HG03442 (cell line): ENCODE results near the gene FAM180B.
A peak's percentile ranks its signal among the peaks of the same experiment; 100 is the strongest.
"Not testable (repeated sequence)": the region's sequence is repeated elsewhere in the genome, so short reads cannot be mapped to it uniquely, and the experiment has no call there.

ENCODE experiments used
- ATAC-seq: cut with Tn5 transposase; IDR thresholded peaks from one replicate; pipeline ENCODE4 v1.9.1; 2021; ENCODE audit warnings: mild to moderate bottlenecking, moderate library complexity; ENCODE audit not compliant: unreplicated experiment

The FAM180B gene

DNA sequence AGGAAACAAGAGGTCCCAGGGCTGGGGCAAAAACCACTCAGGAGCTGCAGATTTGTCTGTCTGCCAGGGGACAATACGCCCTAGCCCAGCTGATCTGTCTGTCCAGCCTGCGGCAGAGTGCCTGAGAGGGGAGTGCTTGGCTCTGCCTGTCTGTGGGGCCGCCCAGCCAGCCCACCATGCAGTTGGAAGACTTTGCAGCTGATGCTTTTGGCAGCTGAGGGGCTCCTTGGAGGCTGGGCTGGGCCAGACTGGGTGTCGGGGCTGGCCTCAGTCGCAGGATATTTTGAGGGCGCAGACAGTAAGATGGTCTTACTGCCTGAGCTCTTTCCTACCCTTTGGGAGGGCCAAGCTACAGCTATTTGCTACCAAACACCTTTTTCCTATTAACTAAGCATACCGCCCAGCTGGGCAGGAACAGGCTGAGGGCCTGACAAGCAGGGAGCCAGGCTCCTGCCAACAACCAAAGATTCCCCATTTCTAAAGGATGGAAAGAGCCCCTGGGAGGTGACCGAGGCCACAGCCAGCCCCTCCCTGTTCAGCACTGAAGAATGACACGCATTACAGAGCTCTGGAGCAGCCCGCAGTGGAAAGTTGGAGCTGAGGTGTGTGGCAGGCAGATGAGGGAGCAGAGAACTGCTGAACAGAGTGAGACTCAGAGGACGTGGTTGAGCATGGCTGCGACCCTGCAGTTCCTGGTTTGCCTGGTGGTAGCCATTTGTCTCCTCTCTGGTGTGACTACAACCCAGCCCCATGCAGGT, at the start of gene FAM180B:
Gene FAM180B, plus strand, starts transcription at position 581 of the 758 bp plus-strand sequence. Its CDS starts 91 bp downstream, at position 672.
- no peak for ATAC-seq

DNA sequence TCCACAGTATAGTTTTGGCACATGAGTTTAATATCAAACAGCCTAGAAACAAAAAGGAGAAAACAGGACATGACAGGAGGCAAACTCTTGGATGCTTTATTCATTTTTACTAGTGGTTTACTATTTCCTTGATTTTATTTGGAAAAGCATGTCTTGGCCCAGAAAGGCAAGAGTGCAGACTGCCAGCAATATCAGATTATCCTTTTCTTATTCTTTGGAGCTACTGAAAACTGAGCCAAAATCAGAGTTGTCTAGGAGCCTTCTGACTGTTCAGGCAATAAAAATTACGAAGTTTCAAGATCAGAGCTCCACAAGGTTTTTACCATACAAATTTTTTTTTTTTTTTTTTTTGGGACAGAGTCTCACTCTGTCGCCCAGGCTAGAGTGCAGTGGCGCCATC, 49.6 kb upstream of the FAM180B start:
- no peak for ATAC-seq

- ATAC-seq, result no peak
Measured at GRCh38 chr11:47538741-47539565, 47.5 kb upstream of the FAM180B start.

DNA sequence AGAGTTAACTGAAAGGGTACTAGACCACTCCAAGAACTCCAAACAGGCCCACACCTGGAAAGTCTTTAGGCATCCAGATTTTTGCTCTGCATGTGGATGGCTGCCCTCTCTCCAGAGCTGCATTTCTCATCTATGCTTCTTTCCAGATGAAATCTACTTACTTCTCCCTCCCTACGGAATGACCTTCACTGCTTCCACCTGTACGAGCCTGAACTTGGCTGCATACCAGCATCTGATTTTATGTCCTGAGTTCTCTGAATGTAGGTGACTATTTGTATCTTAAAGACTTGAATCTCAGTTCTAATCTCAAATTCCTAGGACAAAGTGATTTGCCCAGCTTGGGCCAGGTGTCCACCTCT, 46.8 kb upstream of the FAM180B start:
- no peak for ATAC-seq

DNA sequence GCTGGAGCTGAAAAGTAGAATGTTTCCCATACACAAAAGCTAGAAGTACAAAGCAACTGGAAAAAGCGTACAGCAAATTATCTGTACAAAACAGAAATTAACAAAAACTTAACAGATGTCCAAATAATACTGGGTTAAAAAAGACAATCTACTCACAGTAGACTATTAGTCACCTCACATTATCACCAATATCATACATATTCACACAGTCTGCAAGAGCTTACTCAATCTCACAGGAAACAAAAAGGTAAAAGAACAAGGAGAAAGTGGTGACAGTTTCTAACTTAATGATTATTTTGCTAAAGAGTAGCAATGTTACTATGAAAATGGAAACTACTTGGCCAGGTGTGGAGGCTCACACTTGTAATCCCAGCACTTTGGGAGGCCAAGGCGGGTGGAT, 45.4 kb upstream of the FAM180B start:
- ATAC-seq, result no peak

GRCh38 chr11:47545298-47545697, 41.2 kb upstream of the FAM180B start:
- no peak for ATAC-seq

GRCh38 chr11:47546274-47546673, 40.2 kb upstream of the FAM180B start:
- not testable (repeated sequence) for ATAC-seq

DNA sequence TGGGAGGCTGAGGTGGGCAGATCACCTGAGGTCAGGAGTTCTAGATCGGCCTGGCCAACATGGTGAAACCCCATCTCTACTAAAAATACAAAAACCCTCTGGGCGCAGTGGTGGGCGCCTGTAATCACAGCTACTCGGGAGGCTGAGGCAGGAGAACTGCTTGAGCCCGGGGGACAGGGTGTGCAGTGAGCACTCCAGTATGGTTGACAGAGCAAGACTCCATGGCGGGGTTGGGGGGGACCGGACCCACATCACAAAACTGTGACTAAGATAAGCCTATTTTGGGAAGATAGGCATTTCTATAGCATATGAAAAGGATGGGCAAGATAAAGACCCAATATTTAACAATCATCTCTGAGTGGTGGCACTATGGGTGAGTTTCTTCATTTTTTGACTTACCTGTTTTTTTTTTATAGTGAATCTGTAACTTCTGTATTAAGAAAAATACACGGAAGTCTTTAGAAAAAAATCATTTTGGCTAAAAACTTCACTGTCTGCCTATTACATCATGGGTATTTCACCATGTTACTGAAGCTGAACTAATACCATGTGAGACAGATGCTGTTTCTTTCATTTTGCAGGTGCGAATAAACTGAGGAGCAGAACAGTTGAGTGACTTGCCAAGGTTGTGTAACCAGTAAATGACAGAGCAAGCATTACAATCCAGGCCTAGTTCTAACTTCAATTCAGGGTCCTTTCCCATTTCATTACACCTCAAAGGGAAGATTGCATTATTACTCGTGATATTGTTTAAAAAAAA, 36.0 kb upstream of the FAM180B start:
- no peak for ATAC-seq

DNA sequence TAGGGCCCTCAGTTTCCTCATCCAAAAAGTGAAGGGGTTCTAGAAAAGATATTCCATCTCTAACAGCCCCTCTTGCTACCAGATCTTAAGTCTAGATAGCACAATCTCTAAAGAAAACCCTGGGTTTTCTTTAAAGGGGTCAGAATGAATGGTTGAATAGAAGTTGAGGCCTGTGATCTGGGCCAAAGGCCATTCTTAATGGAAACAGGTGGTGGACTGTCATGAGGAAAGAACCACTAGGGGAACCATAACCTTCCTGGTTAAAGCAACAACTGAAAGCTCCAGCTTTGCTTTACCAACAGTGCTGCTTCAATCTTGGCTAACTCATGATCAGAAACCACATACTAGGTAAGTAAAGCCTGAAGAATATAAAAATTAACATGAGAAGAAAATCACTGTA, 35.4 kb upstream of the FAM180B start:
- ATAC-seq, result no peak

- peak; percentile 6 for ATAC-seq
Measured at GRCh38 chr11:47552056-47552565, 34.4 kb upstream of the FAM180B start.

GRCh38 chr11:47552566-47553405, 33.7 kb upstream of the FAM180B start, which contains the start of gene CELF1:
CELF1 (minus strand) TSS chr11:47553132; CDS start chr11:47499523, 53,609 bp downstream.
- ATAC-seq, result peak; percentile 91

- peak; percentile 27 for ATAC-seq
Measured at GRCh38 chr11:47553406-47553743, 33.1 kb upstream of the FAM180B start.

DNA sequence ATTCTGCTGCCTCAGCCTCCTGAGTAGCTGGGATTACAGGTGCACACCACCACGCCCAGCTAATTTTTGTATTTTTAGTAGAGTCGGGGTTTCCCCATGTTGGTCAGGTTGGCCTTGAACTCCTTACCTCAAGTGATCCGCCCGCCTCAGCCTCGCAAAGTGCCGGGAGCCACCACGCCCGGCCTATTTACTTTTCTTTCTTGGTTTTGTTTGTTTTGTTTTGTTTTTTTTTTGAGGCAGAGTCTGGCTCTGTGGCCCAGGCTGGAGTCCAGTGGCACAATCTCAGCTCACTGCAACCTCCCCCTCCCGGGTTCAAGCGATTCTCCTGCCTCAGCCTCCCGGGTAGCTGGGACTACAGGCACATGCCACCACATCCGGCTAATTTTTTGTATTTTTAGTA, 29.5 kb upstream of the FAM180B start:
- not testable (repeated sequence) for ATAC-seq

DNA sequence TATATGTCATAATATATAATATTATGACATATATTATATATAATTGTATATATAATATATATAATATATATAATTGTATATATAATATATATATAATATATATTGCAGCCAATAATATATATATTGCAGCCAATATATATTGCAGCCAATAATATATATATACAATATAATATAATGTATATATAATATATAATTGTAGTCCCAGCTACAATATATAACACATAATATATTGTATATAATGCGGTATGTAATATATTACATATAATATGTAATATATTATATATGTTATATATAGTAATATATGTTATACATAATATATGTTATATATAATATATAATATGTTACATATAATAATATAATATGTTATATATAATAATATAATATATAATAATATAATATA, 27.8 kb upstream of the FAM180B start:
- ATAC-seq, result no peak

GRCh38 chr11:47560426-47560825, 26.1 kb upstream of the FAM180B start:
- no peak for ATAC-seq

GRCh38 chr11:47562393-47562792, 24.1 kb upstream of the FAM180B start:
- ATAC-seq, result not testable (repeated sequence)

DNA sequence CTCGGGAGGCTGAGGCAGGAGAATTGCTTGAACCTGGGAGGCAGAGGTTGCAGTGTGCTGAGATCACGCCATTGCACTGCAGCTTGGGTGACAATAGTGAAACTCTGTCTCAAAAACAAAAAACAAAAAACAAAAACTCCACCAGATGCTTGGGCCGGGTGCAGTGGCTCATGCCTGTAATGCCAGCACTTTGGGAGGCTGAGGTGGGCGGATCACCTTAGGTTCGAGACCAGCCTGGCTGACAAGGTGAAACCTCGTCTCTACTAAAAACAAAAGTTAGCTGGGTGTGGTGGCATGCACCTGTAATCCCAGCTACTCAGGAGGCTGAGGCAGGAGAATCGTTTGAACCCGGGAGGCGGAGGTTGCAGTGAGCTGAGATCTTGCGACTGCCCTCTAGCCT, 22.1 kb upstream of the FAM180B start:
- ATAC-seq, result not testable (repeated sequence)

GRCh38 chr11:47564933-47565339, 21.5 kb upstream of the FAM180B start:
- ATAC-seq, result no peak

DNA sequence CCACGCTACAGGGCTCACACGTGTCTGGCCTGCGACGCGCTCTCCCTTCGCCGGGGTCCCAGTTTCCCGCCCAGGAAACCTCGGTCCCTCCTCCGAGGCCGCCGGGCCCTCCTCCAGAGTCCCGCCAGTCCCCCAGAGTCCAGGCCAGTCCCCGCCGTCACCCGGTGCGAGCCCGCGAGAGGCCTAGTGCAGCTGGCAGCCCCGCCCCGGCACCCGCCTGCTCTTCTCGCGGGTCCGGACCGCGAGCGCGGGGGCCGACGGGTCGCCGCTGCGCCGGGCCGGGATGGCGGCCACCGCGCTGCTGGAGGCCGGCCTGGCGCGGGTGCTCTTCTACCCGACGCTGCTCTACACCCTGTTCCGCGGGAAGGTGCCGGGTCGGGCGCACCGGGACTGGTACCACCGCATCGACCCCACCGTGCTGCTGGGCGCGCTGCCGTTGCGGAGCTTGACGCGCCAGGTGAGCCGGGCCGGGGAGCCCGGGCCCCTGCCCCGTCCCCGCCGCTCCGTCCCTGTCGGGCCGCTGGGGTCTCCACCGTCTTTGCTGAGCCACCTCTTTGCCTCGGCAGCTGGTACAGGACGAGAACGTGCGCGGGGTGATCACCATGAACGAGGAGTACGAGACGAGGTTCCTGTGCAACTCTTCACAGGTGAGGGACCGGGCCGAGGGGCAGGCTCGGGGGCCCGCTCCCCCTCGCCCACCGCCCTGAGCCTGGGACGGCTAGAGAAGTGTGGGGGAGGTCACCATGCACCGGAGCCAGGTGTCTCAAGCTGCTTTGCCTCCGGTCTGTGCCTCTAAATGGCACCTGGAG, 20.9 kb upstream of the FAM180B start, which contains the start of gene PTPMT1:
Gene PTPMT1, plus strand, starts transcription at position 260 of the 809 bp plus-strand sequence. Its CDS starts 24 bp downstream, at position 284.
- peak; percentile 82 for ATAC-seq
